Loucy (cell line): Measurements from ENCODE around the gene GRPEL2.

Experiments used
- H2AFZ ChIP-seq: fragments of 200-600 bp; sonication (generic); 2 replicates; pipeline ENCODE4 v1.6.0; 2016; ENCODE audit warnings: antibody characterized with exemption, mild to moderate bottlenecking, low read length, moderate library complexity
- H3F3A ChIP-seq: fragments of 200-600 bp; 2 replicates; pipeline ENCODE4 v1.6.0; 2016; ENCODE audit warnings: antibody characterized with exemption, low read depth, mild to moderate bottlenecking
- H3K27me3 ChIP-seq: fragments of 200-600 bp; sonication (generic); 2 replicates; pipeline ENCODE4 v1.6.1; 2014; ENCODE audit warnings: low read length, mild to moderate bottlenecking; ENCODE audit not compliant: insufficient read depth, poor library complexity, severe bottlenecking
- H3K36me3 ChIP-seq: fragments of 200-600 bp; sonication (generic); 2 replicates; pipeline ENCODE4 v1.6.1; 2016; ENCODE audit warnings: low read length; ENCODE audit not compliant: insufficient read depth
- H3K4me1 ChIP-seq: fragments of 200-600 bp; sonication (generic); 2 replicates; pipeline ENCODE4 v1.5.1; 2014; ENCODE audit warnings: low read length, mild to moderate bottlenecking; ENCODE audit not compliant: insufficient read depth, poor library complexity, severe bottlenecking
- H3K4me2 ChIP-seq: fragments of 200-600 bp; sonication (generic); 2 replicates; pipeline ENCODE4 v1.6.0; 2014; ENCODE audit warnings: antibody characterized with exemption, low read length, low read depth, mild to moderate bottlenecking; ENCODE audit not compliant: poor library complexity, severe bottlenecking
- H3K4me3 ChIP-seq: fragments of 200-600 bp; sonication (generic); 2 replicates; pipeline ENCODE4 v1.5.1; 2014; ENCODE audit warnings: low read length, mild to moderate bottlenecking, mixed read lengths; ENCODE audit not compliant: poor library complexity, severe bottlenecking
- H3K79me2 ChIP-seq: fragments of 200-600 bp; sonication (generic); 2 replicates; pipeline ENCODE4 v1.6.1; 2014; ENCODE audit warnings: low read length; ENCODE audit not compliant: insufficient read depth
- H3K9ac ChIP-seq: fragments of 200-600 bp; sonication (generic); 2 replicates; pipeline ENCODE4 v1.6.0; 2014; ENCODE audit warnings: mild to moderate bottlenecking, low read depth, low read length, moderate library complexity; ENCODE audit not compliant: poor library complexity, severe bottlenecking
- H3K9me2 ChIP-seq: fragments of 200-600 bp; sonication (generic); replicated peaks from 2 replicates; pipeline ENCODE4 v1.6.1; 2016; ENCODE audit warnings: low read depth, low read length, mixed read lengths
- H3K9me3 ChIP-seq: fragments of 200-600 bp; sonication (generic); 2 replicates; pipeline ENCODE4 v1.6.1; 2014; ENCODE audit warnings: mild to moderate bottlenecking, antibody characterized with exemption, low read length, low read depth; ENCODE audit not compliant: insufficient read depth
- H4K20me1 ChIP-seq: fragments of 200-600 bp; sonication (generic); 2 replicates; pipeline ENCODE4 v1.6.0; 2014; ENCODE audit warnings: antibody characterized with exemption, low read length, mild to moderate bottlenecking; ENCODE audit not compliant: insufficient read depth, poor library complexity, severe bottlenecking
- EZH2phosphoT487 ChIP-seq: fragments of 200-600 bp; IDR thresholded peaks from 2 replicates; pipeline ENCODE4 v1.6.1; 2018; ENCODE audit warnings: antibody characterized with exemption, mild to moderate bottlenecking, moderate library complexity, borderline replicate concordance
- TF ChIP-seq, protein P1 (sequence below): fragments of 200-600 bp; sonication (generic); conservative IDR thresholded peaks from 2 replicates; pipeline ENCODE4 v1.5.1; 2014; ENCODE audit warnings: mild to moderate bottlenecking, antibody characterized with exemption, low read length

GRPEL2 gene

DNA sequence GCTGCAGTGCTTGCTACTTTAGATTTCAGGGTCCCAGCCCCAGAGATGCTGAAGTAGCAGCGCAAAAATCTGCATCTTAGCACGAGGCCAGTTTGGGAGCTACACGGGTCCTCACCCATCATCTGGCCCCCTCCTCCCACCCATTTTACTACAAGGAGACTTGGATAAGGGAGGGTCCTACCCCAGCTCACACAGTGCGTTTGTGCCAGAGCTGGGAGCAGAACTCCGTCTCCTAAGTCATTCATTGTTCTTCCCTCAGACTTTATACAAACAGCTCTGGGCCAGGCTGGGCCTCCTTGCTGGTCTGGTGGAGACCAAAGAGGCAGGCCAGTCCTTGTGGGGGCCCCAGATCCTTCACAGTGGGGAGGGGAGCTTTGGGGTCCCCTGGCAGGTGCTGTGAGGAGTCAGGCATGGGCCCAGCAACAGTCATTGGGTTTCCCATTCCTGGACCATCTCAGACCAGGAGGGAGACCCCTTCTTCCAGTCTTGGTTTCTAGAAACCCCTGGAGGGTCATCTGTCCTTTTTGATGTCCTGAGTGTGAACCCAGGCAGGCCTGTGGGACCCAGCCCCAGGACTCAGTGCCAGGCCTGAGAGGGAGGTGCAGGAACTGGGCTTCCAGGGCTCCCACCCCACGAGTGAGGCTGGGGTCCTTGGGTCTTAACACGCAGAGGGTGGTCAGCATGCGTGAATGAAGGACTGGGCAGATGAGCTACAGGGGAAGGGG lies 36.1 kb downstream of the GRPEL2 start:
- H3K36me3 ChIP-seq: no peaks in the 10 kb centered on the region
- peak overlapping the region; percentile 55; the same call in 1 of the 2 replicates for H2AFZ ChIP-seq
- H3K27me3 ChIP-seq: no peaks in the 10 kb centered on the region
- H3K9me2 ChIP-seq: no peaks in the 10 kb centered on the region
- H3K9ac ChIP-seq: no peak overlapping the region
- H3K79me2 ChIP-seq: no peaks in the 10 kb centered on the region
- H3F3A ChIP-seq: no peaks in the 10 kb centered on the region
- no peak for TF ChIP-seq EZH2phosphoT487
- TF ChIP-seq, protein P1, sequence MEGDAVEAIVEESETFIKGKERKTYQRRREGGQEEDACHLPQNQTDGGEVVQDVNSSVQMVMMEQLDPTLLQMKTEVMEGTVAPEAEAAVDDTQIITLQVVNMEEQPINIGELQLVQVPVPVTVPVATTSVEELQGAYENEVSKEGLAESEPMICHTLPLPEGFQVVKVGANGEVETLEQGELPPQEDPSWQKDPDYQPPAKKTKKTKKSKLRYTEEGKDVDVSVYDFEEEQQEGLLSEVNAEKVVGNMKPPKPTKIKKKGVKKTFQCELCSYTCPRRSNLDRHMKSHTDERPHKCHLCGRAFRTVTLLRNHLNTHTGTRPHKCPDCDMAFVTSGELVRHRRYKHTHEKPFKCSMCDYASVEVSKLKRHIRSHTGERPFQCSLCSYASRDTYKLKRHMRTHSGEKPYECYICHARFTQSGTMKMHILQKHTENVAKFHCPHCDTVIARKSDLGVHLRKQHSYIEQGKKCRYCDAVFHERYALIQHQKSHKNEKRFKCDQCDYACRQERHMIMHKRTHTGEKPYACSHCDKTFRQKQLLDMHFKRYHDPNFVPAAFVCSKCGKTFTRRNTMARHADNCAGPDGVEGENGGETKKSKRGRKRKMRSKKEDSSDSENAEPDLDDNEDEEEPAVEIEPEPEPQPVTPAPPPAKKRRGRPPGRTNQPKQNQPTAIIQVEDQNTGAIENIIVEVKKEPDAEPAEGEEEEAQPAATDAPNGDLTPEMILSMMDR: no peak
- peaks cover 3% of the 10 kb centered on the region for H3K4me1 ChIP-seq
- H3K4me2 ChIP-seq: no peak overlapping the region
- no peaks in the 10 kb centered on the region for H3K9me3 ChIP-seq
- no peaks in the 10 kb centered on the region for H4K20me1 ChIP-seq
- H3K4me3 ChIP-seq: no peak overlapping the region

DNA sequence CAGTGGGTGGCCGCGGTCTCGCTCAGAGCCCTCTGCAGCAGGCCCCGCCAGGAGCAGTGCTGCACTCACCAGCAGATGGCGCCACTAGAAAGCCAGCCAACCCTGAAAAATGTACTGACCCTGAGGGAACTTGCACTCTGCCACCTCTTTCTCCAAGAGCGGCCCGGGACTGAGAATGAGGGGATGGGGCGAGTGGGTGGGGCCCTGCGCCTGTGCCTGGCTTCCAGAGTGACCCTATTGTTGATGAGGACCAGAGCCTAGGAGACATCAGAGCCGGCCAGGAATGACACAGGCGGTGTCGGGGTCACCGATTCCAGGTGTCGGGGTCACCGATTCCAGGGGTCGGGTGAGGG lies 36.7 kb downstream of the GRPEL2 start:
- Histone ChIP-seq H3F3A (no peaks in the 10 kb centered on the region), H3K79me2 (no peaks in the 10 kb centered on the region), H3K36me3 (no peaks in the 10 kb centered on the region), H3K9me2 (no peaks in the 10 kb centered on the region), H4K20me1 (no peaks in the 10 kb centered on the region), H3K4me1 (peaks cover 3% of the 10 kb centered on the region), H3K9ac (no peak overlapping the region), H2AFZ (peak overlapping the region; percentile 55; the same call in 1 of the 2 replicates), H3K4me2 (no peak overlapping the region), H3K4me3 (no peak overlapping the region), H3K9me3 (no peaks in the 10 kb centered on the region), H3K27me3 (no peaks in the 10 kb centered on the region)
- TF ChIP-seq, protein P1: peak; percentile 87
- no peak for TF ChIP-seq EZH2phosphoT487

DNA sequence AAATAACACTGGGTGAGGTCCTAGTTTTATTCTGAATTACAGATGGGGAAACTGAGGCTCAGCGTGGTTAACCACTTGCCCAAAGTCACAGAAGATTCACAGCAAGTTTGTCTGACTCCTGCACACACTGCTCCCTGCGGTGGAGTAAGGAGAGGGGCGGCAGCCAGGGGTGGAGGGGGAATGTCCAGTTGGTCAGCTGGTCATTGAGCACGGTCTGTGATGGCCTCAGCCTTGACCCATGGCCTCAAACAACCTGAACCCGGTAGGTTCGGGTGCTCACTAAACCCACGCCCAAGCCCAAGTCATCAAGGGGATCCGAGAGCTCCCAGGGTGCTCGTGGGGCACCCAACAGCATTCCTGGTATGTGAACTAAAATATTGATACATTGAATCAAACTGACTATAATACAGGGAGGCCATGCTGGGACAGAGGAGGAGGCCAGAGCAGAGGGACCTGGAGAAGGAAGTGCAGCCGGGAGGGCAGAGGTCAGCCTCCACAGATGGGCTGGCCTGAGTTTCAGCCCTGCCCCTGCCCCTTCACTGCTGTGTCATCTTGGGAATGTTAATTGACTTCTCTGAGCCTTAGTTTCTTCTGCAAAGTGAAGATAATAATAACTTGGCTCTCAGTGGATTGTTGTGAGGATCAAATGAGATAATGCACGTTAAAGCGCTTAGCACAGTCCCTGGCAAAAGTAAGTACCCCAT lies 37.4 kb downstream of the GRPEL2 start:
- no peaks in the 10 kb centered on the region for H4K20me1 ChIP-seq
- no peaks in the 10 kb centered on the region for H3F3A ChIP-seq
- H3K4me3 ChIP-seq: no peak overlapping the region
- H3K9me2 ChIP-seq: no peaks in the 10 kb centered on the region
- H3K9ac ChIP-seq: no peak overlapping the region
- H3K27me3 ChIP-seq: no peaks in the 10 kb centered on the region
- H3K4me2 ChIP-seq: no peak overlapping the region
- peaks cover 3% of the 10 kb centered on the region for H3K4me1 ChIP-seq
- no peaks in the 10 kb centered on the region for H3K9me3 ChIP-seq
- H2AFZ ChIP-seq: no peak overlapping the region
- no peaks in the 10 kb centered on the region for H3K36me3 ChIP-seq
- H3K79me2 ChIP-seq: no peaks in the 10 kb centered on the region
- TF ChIP-seq, protein P1: no peak
- TF ChIP-seq EZH2phosphoT487: no peak
